MM.1S (cell line): ENCODE data around the gene DYNC1LI1.

Experiments used
- DNase-seq: peaks from one replicate; pipeline ENCODE4 v3.0.0-alpha.2; 2015
- H2AFZ ChIP-seq: fragments of 300-600 bp; sonication (generic); 2 replicates; pipeline ENCODE4 v1.6.0; 2016; ENCODE audit warnings: antibody characterized with exemption, low read length
- H3F3A ChIP-seq: fragments of 300-600 bp; sonication (generic); 2 replicates; pipeline ENCODE4 v1.6.1; 2016; ENCODE audit warnings: mild to moderate bottlenecking, antibody characterized with exemption, low read length, moderate library complexity, mixed read lengths; ENCODE audit not compliant: insufficient read depth
- H3K27ac ChIP-seq: fragments of 300-600 bp; sonication (generic); 2 replicates; pipeline ENCODE4 v1.5.1; 2016; ENCODE audit warnings: mild to moderate bottlenecking, low read length
- H3K27me3 ChIP-seq: fragments of 300-600 bp; sonication (generic); replicated peaks from 2 replicates; pipeline ENCODE4 v1.6.0; 2016; ENCODE audit warnings: low read length; ENCODE audit not compliant: insufficient read depth
- H3K36me3 ChIP-seq: fragments of 300-600 bp; sonication (generic); replicated peaks from 2 replicates; pipeline ENCODE4 v1.6.1; 2016; ENCODE audit warnings: mild to moderate bottlenecking, low read length, mixed read lengths; ENCODE audit not compliant: insufficient read depth
- H3K4me1 ChIP-seq: fragments of 300-600 bp; sonication (generic); 2 replicates; pipeline ENCODE4 v1.6.1; 2016; ENCODE audit warnings: low read length, mixed read lengths
- H3K4me2 ChIP-seq: fragments of 300-600 bp; sonication (generic); 2 replicates; pipeline ENCODE4 v1.6.0; 2016; ENCODE audit warnings: low read depth, low read length
- H3K4me3 ChIP-seq: fragments of 300-600 bp; sonication (generic); 2 replicates; pipeline ENCODE4 v1.5.1; 2016; ENCODE audit warnings: low read length, mixed read lengths
- H3K79me2 ChIP-seq: fragments of 300-600 bp; sonication (generic); 2 replicates; pipeline ENCODE4 v1.6.1; 2016; ENCODE audit warnings: mixed run types, low read length, mixed read lengths
- H3K9ac ChIP-seq: fragments of 300-600 bp; sonication (generic); 2 replicates; pipeline ENCODE4 v1.6.1; 2016; ENCODE audit warnings: low read length, mixed read lengths
- H3K9me2 ChIP-seq: fragments of 300-600 bp; sonication (generic); replicated peaks from 2 replicates; pipeline ENCODE4 v1.6.1; 2016; ENCODE audit warnings: mild to moderate bottlenecking, low read length, mixed read lengths; ENCODE audit not compliant: insufficient read depth
- H3K9me3 ChIP-seq: fragments of 300-600 bp; sonication (generic); replicated peaks from 2 replicates; pipeline ENCODE4 v1.6.1; 2016; ENCODE audit warnings: mild to moderate bottlenecking, low read length, mixed read lengths; ENCODE audit not compliant: insufficient read depth
- H4K20me1 ChIP-seq: fragments of 300-600 bp; sonication (generic); 2 replicates; pipeline ENCODE4 v1.6.1; 2016; ENCODE audit warnings: mild to moderate bottlenecking, low read length, moderate library complexity, mixed read lengths; ENCODE audit not compliant: insufficient read depth
- EZH2 ChIP-seq: fragments of 300-600 bp; sonication (generic); optimal IDR thresholded peaks from 2 replicates; pipeline ENCODE3; 2017; ENCODE audit warnings: low read depth, mild to moderate bottlenecking, antibody characterized with exemption, low read length, mixed read lengths
- EZH2phosphoT487 ChIP-seq: fragments of 300-600 bp; sonication (generic); IDR thresholded peaks from 2 replicates; pipeline ENCODE4 v1.6.1; 2018; ENCODE audit warnings: antibody characterized with exemption, low read length
- TF ChIP-seq, protein P1 (sequence below): fragments of 300-600 bp; sonication (generic); IDR thresholded peaks from 2 replicates; pipeline ENCODE4 v1.5.1; 2016; ENCODE audit warnings: antibody characterized with exemption, low read length, mixed read lengths

Gene DYNC1LI1

DNA sequence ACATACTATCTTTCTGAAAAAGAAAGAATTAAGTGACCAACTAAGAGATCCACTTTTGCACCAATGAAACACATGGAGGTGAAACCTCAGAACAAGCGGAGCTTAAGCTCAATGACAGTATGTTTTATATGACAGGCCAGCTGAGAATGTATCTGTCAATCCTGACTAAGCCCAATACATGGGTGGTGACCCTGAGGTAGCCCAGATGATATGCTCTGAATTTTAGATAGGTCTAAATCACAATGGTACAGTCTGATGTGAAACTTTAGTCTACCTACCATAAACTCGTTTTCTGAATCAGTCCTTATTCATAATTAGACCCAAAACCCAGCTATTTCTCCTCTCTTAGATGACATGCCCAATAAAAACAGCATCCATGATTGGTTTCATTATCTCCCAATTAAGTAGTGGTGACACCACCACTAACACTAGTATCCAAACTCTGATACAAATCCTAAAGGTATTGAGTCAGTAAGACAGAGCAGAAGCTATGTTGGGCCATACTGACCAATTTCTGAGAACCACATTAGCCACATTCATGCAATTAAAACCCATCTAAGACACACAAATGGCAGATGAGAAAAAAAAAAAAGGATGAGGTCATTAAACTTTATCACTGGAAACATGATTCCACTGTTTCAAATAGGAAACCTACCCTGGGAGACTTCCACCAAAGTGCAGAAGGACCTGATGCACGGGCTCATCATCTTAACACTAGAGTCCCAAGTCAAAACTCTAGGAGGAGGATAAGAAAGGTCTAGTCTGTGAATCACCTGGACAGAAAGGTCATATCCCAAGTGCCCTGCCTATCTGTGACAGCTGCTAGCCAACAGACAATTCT is 88.6 kb downstream of the DYNC1LI1 start:
- H2AFZ ChIP-seq = no peak overlapping the region
- H4K20me1 ChIP-seq = no peaks in the 10 kb centered on the region
- TF ChIP-seq EZH2 (no peak), EZH2phosphoT487 (no peak)
- TF ChIP-seq, protein P1, sequence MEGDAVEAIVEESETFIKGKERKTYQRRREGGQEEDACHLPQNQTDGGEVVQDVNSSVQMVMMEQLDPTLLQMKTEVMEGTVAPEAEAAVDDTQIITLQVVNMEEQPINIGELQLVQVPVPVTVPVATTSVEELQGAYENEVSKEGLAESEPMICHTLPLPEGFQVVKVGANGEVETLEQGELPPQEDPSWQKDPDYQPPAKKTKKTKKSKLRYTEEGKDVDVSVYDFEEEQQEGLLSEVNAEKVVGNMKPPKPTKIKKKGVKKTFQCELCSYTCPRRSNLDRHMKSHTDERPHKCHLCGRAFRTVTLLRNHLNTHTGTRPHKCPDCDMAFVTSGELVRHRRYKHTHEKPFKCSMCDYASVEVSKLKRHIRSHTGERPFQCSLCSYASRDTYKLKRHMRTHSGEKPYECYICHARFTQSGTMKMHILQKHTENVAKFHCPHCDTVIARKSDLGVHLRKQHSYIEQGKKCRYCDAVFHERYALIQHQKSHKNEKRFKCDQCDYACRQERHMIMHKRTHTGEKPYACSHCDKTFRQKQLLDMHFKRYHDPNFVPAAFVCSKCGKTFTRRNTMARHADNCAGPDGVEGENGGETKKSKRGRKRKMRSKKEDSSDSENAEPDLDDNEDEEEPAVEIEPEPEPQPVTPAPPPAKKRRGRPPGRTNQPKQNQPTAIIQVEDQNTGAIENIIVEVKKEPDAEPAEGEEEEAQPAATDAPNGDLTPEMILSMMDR = no peak
- no peak overlapping the region for H3K4me2 ChIP-seq
- no peaks in the 10 kb centered on the region for H3K27me3 ChIP-seq
- no peaks in the 10 kb centered on the region for H3K9me3 ChIP-seq
- H3K36me3 ChIP-seq = no peaks in the 10 kb centered on the region; the same call in 1 of the 2 replicates
- H3F3A ChIP-seq = no peaks in the 10 kb centered on the region
- no peak overlapping the region for H3K4me3 ChIP-seq
- no peaks in the 10 kb centered on the region for H3K4me1 ChIP-seq
- H3K27ac ChIP-seq = no peak overlapping the region
- H3K9me2 ChIP-seq = no peaks in the 10 kb centered on the region
- no peak for DNase-seq
- no peak overlapping the region for H3K9ac ChIP-seq
- H3K79me2 ChIP-seq = no peaks in the 10 kb centered on the region

DNA sequence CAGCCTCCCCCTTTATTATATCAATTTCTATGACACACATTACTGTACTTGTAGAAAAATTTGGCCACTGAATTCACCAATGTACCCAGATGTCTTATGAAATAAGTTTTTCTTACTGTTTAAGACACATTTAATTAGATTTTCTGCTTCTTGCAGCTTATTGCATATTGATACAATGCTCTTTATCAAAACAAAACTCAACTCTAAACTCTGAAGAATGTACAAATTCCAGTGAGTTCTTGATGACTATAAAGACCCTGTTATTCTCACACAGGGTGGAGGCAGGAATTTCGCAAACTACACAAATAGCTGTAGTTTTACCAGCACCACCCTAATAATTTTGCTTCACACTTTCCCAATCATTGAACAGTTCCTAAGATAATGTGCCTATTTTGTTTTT is 90.1 kb downstream of the DYNC1LI1 start:
- no peak overlapping the region for H2AFZ ChIP-seq
- no peaks in the 10 kb centered on the region for H3K79me2 ChIP-seq
- H3K27ac ChIP-seq = no peak overlapping the region
- no peaks in the 10 kb centered on the region for H3F3A ChIP-seq
- no peaks in the 10 kb centered on the region for H3K4me1 ChIP-seq
- no peaks in the 10 kb centered on the region for H4K20me1 ChIP-seq
- H3K4me3 ChIP-seq = no peak overlapping the region
- no peak overlapping the region for H3K4me2 ChIP-seq
- no peaks in the 10 kb centered on the region for H3K9me3 ChIP-seq
- DNase-seq = no peak
- H3K27me3 ChIP-seq = no peaks in the 10 kb centered on the region
- H3K36me3 ChIP-seq = no peaks in the 10 kb centered on the region; the same call in 1 of the 2 replicates
- H3K9ac ChIP-seq = no peak overlapping the region
- H3K9me2 ChIP-seq = no peaks in the 10 kb centered on the region
- TF ChIP-seq, protein P1 = no peak
- TF ChIP-seq EZH2 (no peak), EZH2phosphoT487 (no peak)
